ENCODE results near the gene ATAD3B.
"Not testable (repeated sequence)": the region's sequence is repeated elsewhere in the genome, so short reads cannot be mapped to it uniquely, and the experiment has no call there.

- TF ChIP-seq TARDBP (IDR thresholded peaks at IDR 0.05); BHLHE40 (IDR thresholded peaks at IDR 0.05; ENCODE audit: borderline replicate concordance); PKNOX1 (IDR thresholded peaks at IDR 0.05); SP1 (IDR thresholded peaks at IDR 0.05): not testable (repeated sequence)
These were observed 11.9 kb upstream of the ATAD3B start for GRCh38 chr1:1459711-1460110.
